Panc1 (cell line): ENCODE data around the gene IGF2BP1. TPM values are rescaled to one million over a fixed set of nuclear protein-coding genes. Genes with fewer than 3 reads are reported as not detected.

ENCODE experiments used
- ATAC-seq: fragments of 200-7000 bp; cut with Tn5 transposase; 2 replicates; pipeline ENCODE4 v1.9.1; 2020; ENCODE audit warnings: mild to moderate bottlenecking, moderate library complexity
- BruUV-seq: library from RNA; stranded (reverse); fragments of 400-500 nt; replicated peaks from 2 replicates; lab custom pipeline; 2021; lab: Mats Ljungman, UMichigan
- CTCF ChIA-PET: fragments of 300-600 bp; sonication (Branson Sonifier 250); formaldehyde crosslinking; loops from one replicate; lab custom pipeline; 2022; ENCODE audit warnings: antibody characterized with exemption; lab: Charles Lee
- POLR2A ChIA-PET: fragments of 300-600 bp; sonication (Branson Sonifier 250); formaldehyde crosslinking; loops from one replicate; lab custom pipeline; 2022; ENCODE audit warnings: antibody characterized with exemption; lab: Charles Lee
- DNase-seq: peaks from one replicate; pipeline ENCODE4 v3.0.0-alpha.2; 2010; ENCODE audit warnings: low read depth, low spot score
- H3K27ac ChIP-seq: 2 replicates; pipeline ENCODE4 v1.5.1; 2011; ENCODE audit warnings: mild to moderate bottlenecking, low read length, inconsistent platforms
- H3K27me3 ChIP-seq: fragments of 200-500 bp; sonication (Bioruptor generic); 2 replicates; pipeline ENCODE4 v1.6.0; 2014; ENCODE audit warnings: low read length, inconsistent platforms; ENCODE audit not compliant: control insufficient read depth, insufficient read depth
- H3K36me3 ChIP-seq: fragments of 200-500 bp; sonication (Bioruptor generic); 2 replicates; pipeline ENCODE4 v1.5.1; 2014; ENCODE audit warnings: inconsistent platforms, mild to moderate bottlenecking, low read length, moderate library complexity; ENCODE audit not compliant: control insufficient read depth, insufficient read depth
- H3K4me1 ChIP-seq: 2 replicates; pipeline ENCODE4 v1.5.1; 2011; ENCODE audit warnings: inconsistent platforms, mild to moderate bottlenecking, low read length, moderate library complexity; ENCODE audit not compliant: control insufficient read depth, insufficient read depth
- H3K4me3 ChIP-seq, 2 experiments: 2 replicates each; pipeline ENCODE4 v1.5.1; 2011 to 2012; ENCODE audit warnings: low read depth in 2 of 2, low read length in 2 of 2, mild to moderate bottlenecking in 2 of 2, inconsistent platforms in 1 of 2, moderate library complexity in 1 of 2
- H3K9me3 ChIP-seq: fragments of 200-500 bp; sonication (Bioruptor generic); 2 replicates; pipeline ENCODE4 v1.5.1; 2014; ENCODE audit warnings: low read depth, mild to moderate bottlenecking, inconsistent platforms, low read length, moderate library complexity; ENCODE audit not compliant: control insufficient read depth, insufficient read depth
- CTCF ChIP-seq: fragments of 450-650 bp; IDR thresholded peaks from 2 replicates; pipeline ENCODE4 v1.5.1; 2017; ENCODE audit warnings: mild to moderate bottlenecking
- POLR2AphosphoS5 ChIP-seq: IDR thresholded peaks from 2 replicates; pipeline ENCODE4 v1.6.1; 2012; ENCODE audit warnings: mild to moderate bottlenecking, low read depth, low read length, moderate library complexity
- SIN3A ChIP-seq: IDR thresholded peaks from 2 replicates; pipeline ENCODE4 v1.6.1; 2012; ENCODE audit warnings: low read depth, mild to moderate bottlenecking, low read length, moderate library complexity, borderline replicate concordance; ENCODE audit not compliant: insufficient read depth
- TCF7L2 ChIP-seq: IDR thresholded peaks from 2 replicates; pipeline ENCODE4 v1.6.1; 2011; ENCODE audit warnings: mild to moderate bottlenecking, low read depth, low read length, inconsistent platforms
- in situ Hi-C: cut with HindIII; loops from 2 replicates; pipeline ENCODE4 v1.10.0; 2016; ENCODE audit warnings: low sequenced_read_pairs, low pct_unique_long_range_greater_than_20kb
- intact Hi-C: fragments of 100-400 bp; cut with micrococcal nuclease; formaldehyde crosslinking; loops from one replicate; pipeline ENCODE4 v1.10.0; 2022; ENCODE audit not compliant: unreplicated experiment
- total RNA-seq: library from RNA; stranded (reverse); gene quantifications from one replicate; pipeline ENCODE4 v1.2.1, GENCODE V29; 2021; ENCODE audit not compliant: unreplicated experiment
- TF ChIP-seq, protein P1 (sequence below), 2 experiments: IDR thresholded peaks; 2 replicates each; pipeline ENCODE4 v1.6.1; 2011 to 2012; ENCODE audit warnings: low read depth in 2 of 2, control low read depth in 1 of 2, low read length in 1 of 2, mild to moderate bottlenecking in 1 of 2, moderate library complexity in 1 of 2; ENCODE audit not compliant: insufficient read depth in 1 of 2

The IGF2BP1 gene
- total RNA-seq, 1 experiment from 2014 or later, result 109 TPM

DNA sequence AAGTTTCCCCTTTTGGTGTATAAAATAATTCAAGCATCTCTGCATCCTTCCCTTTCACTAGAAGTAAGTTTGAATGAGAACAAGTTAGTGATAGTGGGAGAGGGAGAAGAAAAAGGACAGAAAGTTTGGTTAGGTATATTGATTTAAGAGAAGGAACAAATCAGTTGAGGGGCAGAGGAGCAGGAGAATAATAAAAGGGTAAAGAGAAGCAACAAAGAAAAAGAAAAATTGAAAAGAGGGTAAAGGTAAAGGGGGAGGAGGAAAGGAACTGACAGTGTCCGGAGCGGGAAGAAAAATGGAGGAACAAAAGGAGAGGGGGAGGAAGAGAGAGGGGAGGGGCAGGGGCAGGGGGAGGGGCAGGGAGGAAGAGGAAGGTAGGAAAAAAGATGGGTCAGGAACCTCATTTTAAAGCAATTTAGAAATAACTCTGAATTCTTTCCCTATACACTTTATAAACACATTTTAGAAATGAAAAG, 6.3 kb upstream of the IGF2BP1 start:
- ChIA-PET CTCF (interaction anchor here (0.6 kb wide), 1 partner anchor 54 kb away, joined by 4 read pairs; no protein-coding TSS in a partner anchor), POLR2A (interaction anchor here (0.5 kb wide), 1 partner anchor 33 kb away, joined by 9 read pairs; no protein-coding TSS in a partner anchor)
- H3K4me3 ChIP-seq, result no peak overlapping the region
- no peak for TF ChIP-seq SIN3A
- no peak for TF ChIP-seq POLR2AphosphoS5
- TF ChIP-seq, protein P1, sequence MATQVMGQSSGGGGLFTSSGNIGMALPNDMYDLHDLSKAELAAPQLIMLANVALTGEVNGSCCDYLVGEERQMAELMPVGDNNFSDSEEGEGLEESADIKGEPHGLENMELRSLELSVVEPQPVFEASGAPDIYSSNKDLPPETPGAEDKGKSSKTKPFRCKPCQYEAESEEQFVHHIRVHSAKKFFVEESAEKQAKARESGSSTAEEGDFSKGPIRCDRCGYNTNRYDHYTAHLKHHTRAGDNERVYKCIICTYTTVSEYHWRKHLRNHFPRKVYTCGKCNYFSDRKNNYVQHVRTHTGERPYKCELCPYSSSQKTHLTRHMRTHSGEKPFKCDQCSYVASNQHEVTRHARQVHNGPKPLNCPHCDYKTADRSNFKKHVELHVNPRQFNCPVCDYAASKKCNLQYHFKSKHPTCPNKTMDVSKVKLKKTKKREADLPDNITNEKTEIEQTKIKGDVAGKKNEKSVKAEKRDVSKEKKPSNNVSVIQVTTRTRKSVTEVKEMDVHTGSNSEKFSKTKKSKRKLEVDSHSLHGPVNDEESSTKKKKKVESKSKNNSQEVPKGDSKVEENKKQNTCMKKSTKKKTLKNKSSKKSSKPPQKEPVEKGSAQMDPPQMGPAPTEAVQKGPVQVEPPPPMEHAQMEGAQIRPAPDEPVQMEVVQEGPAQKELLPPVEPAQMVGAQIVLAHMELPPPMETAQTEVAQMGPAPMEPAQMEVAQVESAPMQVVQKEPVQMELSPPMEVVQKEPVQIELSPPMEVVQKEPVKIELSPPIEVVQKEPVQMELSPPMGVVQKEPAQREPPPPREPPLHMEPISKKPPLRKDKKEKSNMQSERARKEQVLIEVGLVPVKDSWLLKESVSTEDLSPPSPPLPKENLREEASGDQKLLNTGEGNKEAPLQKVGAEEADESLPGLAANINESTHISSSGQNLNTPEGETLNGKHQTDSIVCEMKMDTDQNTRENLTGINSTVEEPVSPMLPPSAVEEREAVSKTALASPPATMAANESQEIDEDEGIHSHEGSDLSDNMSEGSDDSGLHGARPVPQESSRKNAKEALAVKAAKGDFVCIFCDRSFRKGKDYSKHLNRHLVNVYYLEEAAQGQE (IDR thresholded peaks at IDR 0.05; ENCODE audit: insufficient read depth in 1 of 2, low read depth in 2 of 2, low read length in 1 of 2), result no peak
- TF ChIP-seq TCF7L2, result no peak
- no peak for TF ChIP-seq CTCF
- in situ Hi-C loops (no loop called here), intact Hi-C loops (no loop called here)
- peak overlapping the region; percentile 66 for H3K27ac ChIP-seq
- DNase-seq, result no peak
- peaks cover 40% of the 10 kb centered on the region for H3K4me1 ChIP-seq
- H3K9me3 ChIP-seq, result no peaks in the 10 kb centered on the region
- no peaks in the 10 kb centered on the region for H3K36me3 ChIP-seq
- no TSS peak for BruUV-seq
- no peaks in the 10 kb centered on the region for H3K27me3 ChIP-seq
- no peak for ATAC-seq

DNA sequence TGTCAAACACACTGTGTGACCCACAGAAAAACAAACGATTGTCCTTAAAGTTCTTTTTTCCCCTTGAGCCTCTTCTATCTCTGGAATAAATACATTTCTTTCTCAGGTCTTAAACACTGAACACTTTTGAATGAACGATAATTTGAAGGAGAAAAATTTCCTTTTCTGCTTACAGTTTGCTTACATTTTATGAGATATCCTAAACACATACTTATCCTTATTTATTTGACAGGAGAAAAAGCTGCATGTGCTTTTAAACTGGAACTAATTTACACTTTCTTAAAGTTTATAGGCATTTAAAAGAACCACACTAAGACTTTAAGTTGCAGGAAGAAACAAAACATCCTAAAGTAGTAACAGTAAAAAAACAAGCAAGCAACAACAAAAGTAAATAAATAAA, 4.7 kb upstream of the IGF2BP1 start:
- BruUV-seq, result no TSS peak
- ATAC-seq (no peak), DNase-seq (no peak)
- CTCF ChIA-PET, result interaction anchor here (0.5 kb wide), 1 partner anchor 59 kb away, joined by 5 read pairs; no protein-coding TSS in a partner anchor
- Histone ChIP-seq H3K27ac (peak overlapping the region; percentile 13; the same call in 1 of the 2 replicates), H3K36me3 (no peaks in the 10 kb centered on the region), H3K27me3 (no peaks in the 10 kb centered on the region), H3K9me3 (no peaks in the 10 kb centered on the region), H3K4me1 (peaks cover 40% of the 10 kb centered on the region), H3K4me3 (no peak overlapping the region)
- POLR2A ChIA-PET, result no interaction called here
- TF ChIP-seq TCF7L2 (0 out of 2 replicates have a peak, but pooled peaks have one; percentile 32), POLR2AphosphoS5 (no peak), SIN3A (no peak), CTCF (no peak)
- TF ChIP-seq, protein P1 (IDR thresholded peaks at IDR 0.05; ENCODE audit: insufficient read depth in 1 of 2, low read depth in 2 of 2, low read length in 1 of 2), result no peak
- intact Hi-C loops (no loop called here), in situ Hi-C loops (no loop called here)
